Astrocyte (in vitro differentiated cells and primary cell): ENCODE results near the gene WWTR1. TPM values are rescaled to one million over a fixed set of nuclear protein-coding genes. Genes with fewer than 3 reads are reported as not detected.

ENCODE experiments used
- DNase-seq: peaks from one replicate; pipeline ENCODE4 v3.0.0-alpha.2; 2010; ENCODE audit warnings: low read depth
- FAIRE-seq: peaks from 2 replicates; lab custom pipeline; 2011; peaks lifted over from hg19 to GRCh38; lab: Jason Lieb, UNC
- H2AFZ ChIP-seq: 2 replicates; pipeline ENCODE4 v1.6.0; 2012; ENCODE audit warnings: low read depth, low read length, inconsistent platforms
- H3K27ac ChIP-seq: 2 replicates; pipeline ENCODE4 v1.5.1; 2011; ENCODE audit warnings: low read depth, low read length, inconsistent platforms
- H3K27me3 ChIP-seq: 2 replicates; pipeline ENCODE4 v1.6.0; 2011; ENCODE audit warnings: low read length, inconsistent platforms; ENCODE audit not compliant: insufficient read depth
- H3K36me3 ChIP-seq: 2 replicates; pipeline ENCODE4 v1.5.1; 2011; ENCODE audit warnings: low read length, inconsistent platforms; ENCODE audit not compliant: insufficient read depth
- H3K4me1 ChIP-seq: 2 replicates; pipeline ENCODE4 v1.5.1; 2011; ENCODE audit warnings: low read length, inconsistent platforms; ENCODE audit not compliant: insufficient read depth
- H3K4me2 ChIP-seq: 2 replicates; pipeline ENCODE4 v1.6.0; 2012; ENCODE audit warnings: low read length, inconsistent platforms
- H3K4me3 ChIP-seq: 2 replicates; pipeline ENCODE4 v1.5.1; 2011; ENCODE audit warnings: low read depth, mild to moderate bottlenecking, low read length, inconsistent platforms; ENCODE audit not compliant: insufficient read depth
- H3K79me2 ChIP-seq: 2 replicates; pipeline ENCODE4 v1.6.0; 2012; ENCODE audit warnings: mild to moderate bottlenecking, low read length, inconsistent platforms; ENCODE audit not compliant: insufficient read depth
- H3K9ac ChIP-seq: 2 replicates; pipeline ENCODE4 v1.6.0; 2012; ENCODE audit warnings: mild to moderate bottlenecking, low read length, inconsistent platforms
- H3K9me3 ChIP-seq: 2 replicates; pipeline ENCODE4 v1.5.1; 2012; ENCODE audit warnings: low read depth, mild to moderate bottlenecking, low read length, inconsistent platforms; ENCODE audit not compliant: insufficient read depth
- H4K20me1 ChIP-seq: 2 replicates; pipeline ENCODE4 v1.6.0; 2012; ENCODE audit warnings: low read length, inconsistent platforms; ENCODE audit not compliant: insufficient read depth
- H3K27ac Mint-ChIP-seq: one replicate; pipeline ENCODE4 v1.8.0; 2021; ENCODE audit warnings: mild to moderate bottlenecking, mixed read lengths; ENCODE audit not compliant: unreplicated experiment
- H3K27me3 Mint-ChIP-seq: one replicate; pipeline ENCODE4 v1.8.0; 2021; ENCODE audit warnings: low read depth, mixed read lengths; ENCODE audit not compliant: unreplicated experiment
- H3K36me3 Mint-ChIP-seq: one replicate; pipeline ENCODE4 v1.8.0; 2021; ENCODE audit warnings: low read depth, mixed read lengths; ENCODE audit not compliant: unreplicated experiment
- H3K4me1 Mint-ChIP-seq: one replicate; pipeline ENCODE4 v1.8.0; 2021; ENCODE audit warnings: low read depth, mixed read lengths; ENCODE audit not compliant: unreplicated experiment
- H3K4me3 Mint-ChIP-seq: one replicate; pipeline ENCODE4 v1.8.0; 2021; ENCODE audit warnings: mild to moderate bottlenecking, moderate library complexity, mixed read lengths; ENCODE audit not compliant: unreplicated experiment
- H3K9me3 Mint-ChIP-seq: one replicate; pipeline ENCODE4 v1.8.0; 2021; ENCODE audit warnings: mild to moderate bottlenecking, mixed read lengths; ENCODE audit not compliant: unreplicated experiment
- CTCF ChIP-seq: IDR thresholded peaks from 2 replicates; pipeline ENCODE4 v1.5.1; 2011; ENCODE audit warnings: low read depth, mild to moderate bottlenecking, inconsistent platforms, low read length, moderate library complexity; ENCODE audit not compliant: insufficient read depth
- EZH2 ChIP-seq: IDR thresholded peaks from 2 replicates; pipeline ENCODE4 v1.6.1; 2012; ENCODE audit warnings: mild to moderate bottlenecking, low read length, inconsistent platforms; ENCODE audit not compliant: insufficient read depth
- total RNA-seq: library from RNA; stranded (reverse); gene quantifications from 2 replicates; pipeline ENCODE4 v1.2.1, GENCODE V29; 2021

Gene WWTR1
- total RNA-seq, 1 donor from 2014 or later = 94.3 TPM

- Histone ChIP-seq H4K20me1 (no peaks in the 10 kb centered on the region), H3K9me3 (no peaks in the 10 kb centered on the region), H3K79me2 (no peaks in the 10 kb centered on the region), H3K27ac (no peak overlapping the region), H3K27me3 (no peaks in the 10 kb centered on the region), H3K4me3 (no peak overlapping the region), H2AFZ (no peak overlapping the region), H3K4me1 (no peaks in the 10 kb centered on the region), H3K9ac (no peak overlapping the region), H3K36me3 (peaks cover 25% of the 10 kb centered on the region), H3K4me2 (no peak overlapping the region)
- H3K27me3 Mint-ChIP-seq = no peaks in the 10 kb centered on the region
- H3K9me3 Mint-ChIP-seq = no peaks in the 10 kb centered on the region
- FAIRE-seq (no peak), DNase-seq (no peak)
- H3K27ac Mint-ChIP-seq = no peak overlapping the region
- no peak overlapping the region for H3K4me3 Mint-ChIP-seq
- peaks cover 2% of the 10 kb centered on the region for H3K36me3 Mint-ChIP-seq
- no peaks in the 10 kb centered on the region for H3K4me1 Mint-ChIP-seq
- TF ChIP-seq EZH2 (no peak), CTCF (no peak)
Measured at GRCh38 chr3:149515249-149515648, 142.6 kb downstream of the WWTR1 start.

- H3K4me3 ChIP-seq = no peak overlapping the region
- Mint-ChIP-seq H3K4me3 (no peak overlapping the region), H3K36me3 (peaks cover 2% of the 10 kb centered on the region), H3K27ac (no peak overlapping the region), H3K9me3 (no peaks in the 10 kb centered on the region), H3K4me1 (no peaks in the 10 kb centered on the region), H3K27me3 (no peaks in the 10 kb centered on the region)
- no peaks in the 10 kb centered on the region for H3K9me3 ChIP-seq
- TF ChIP-seq CTCF (no peak), EZH2 (no peak)
- H3K4me1 ChIP-seq = no peaks in the 10 kb centered on the region
- H3K79me2 ChIP-seq = no peaks in the 10 kb centered on the region
- peaks cover 19% of the 10 kb centered on the region for H3K36me3 ChIP-seq
- H4K20me1 ChIP-seq = no peaks in the 10 kb centered on the region
- H3K27ac ChIP-seq = no peak overlapping the region
- no peak overlapping the region for H2AFZ ChIP-seq
- no peaks in the 10 kb centered on the region for H3K27me3 ChIP-seq
- H3K4me2 ChIP-seq = no peak overlapping the region
- no peak for DNase-seq
- FAIRE-seq = no peak
- H3K9ac ChIP-seq = no peak overlapping the region
Measured at GRCh38 chr3:149514471-149514870, 143.4 kb downstream of the WWTR1 start.

GRCh38 chr3:149512073-149512782 is 145.6 kb downstream of the WWTR1 start:
- H3K9me3 Mint-ChIP-seq = no peaks in the 10 kb centered on the region
- peaks cover 2% of the 10 kb centered on the region for H3K36me3 Mint-ChIP-seq
- H3K27ac Mint-ChIP-seq = peak overlapping the region; percentile 51
- Histone ChIP-seq H3K27me3 (no peaks in the 10 kb centered on the region), H3K4me2 (peak overlapping the region; percentile 43), H3K36me3 (peaks cover 6% of the 10 kb centered on the region), H3K9ac (no peak overlapping the region), H2AFZ (no peak overlapping the region), H3K4me3 (no peak overlapping the region), H3K9me3 (no peaks in the 10 kb centered on the region), H4K20me1 (no peaks in the 10 kb centered on the region), H3K27ac (no peak overlapping the region), H3K79me2 (no peaks in the 10 kb centered on the region), H3K4me1 (peaks cover 10% of the 10 kb centered on the region)
- FAIRE-seq (no peak), DNase-seq (peak; percentile 30)
- TF ChIP-seq CTCF = peak; percentile 67
- no peak for TF ChIP-seq EZH2
- no peaks in the 10 kb centered on the region for H3K4me1 Mint-ChIP-seq
- no peak overlapping the region for H3K4me3 Mint-ChIP-seq
- H3K27me3 Mint-ChIP-seq = no peaks in the 10 kb centered on the region
